GM12891 (cell line): ENCODE measurements around the gene REEP2.

Source experiments
- PAX5 ChIP-seq: IDR thresholded peaks from 2 replicates; pipeline ENCODE4 v1.6.1; 2011; ENCODE audit warnings: low read length, moderate library complexity, mild to moderate bottlenecking; ENCODE audit not compliant: insufficient read depth, severe bottlenecking
- POLR2A ChIP-seq: IDR thresholded peaks from 2 replicates; pipeline ENCODE4 v1.6.1; 2011; ENCODE audit warnings: low read depth, low read length, control low read depth
- POLR2AphosphoS5 ChIP-seq: IDR thresholded peaks from 2 replicates; pipeline ENCODE4 v1.6.1; 2011; ENCODE audit warnings: low read depth, low read length, control low read depth
- POU2F2 ChIP-seq: IDR thresholded peaks from 2 replicates; pipeline ENCODE4 v1.6.1; 2011; ENCODE audit warnings: low read depth, mild to moderate bottlenecking, control low read depth, low read length, moderate library complexity
- SPI1 ChIP-seq: IDR thresholded peaks from 2 replicates; pipeline ENCODE4 v1.6.1; 2011; ENCODE audit warnings: low read depth, low read length, control low read depth
- TAF1 ChIP-seq: IDR thresholded peaks from 2 replicates; pipeline ENCODE4 v1.6.1; 2011; ENCODE audit warnings: low read depth, low read length, control low read depth

GRCh38 chr5:138457531-138458275, 18.8 kb downstream of the REEP2 start:
- TF ChIP-seq POLR2AphosphoS5: no peak
- no peak for TF ChIP-seq POLR2A
- TF ChIP-seq POU2F2: no peak
- no peak for TF ChIP-seq TAF1
- no peak for TF ChIP-seq SPI1
- no peak for TF ChIP-seq PAX5
